HepG2 (cell line): ENCODE results near the gene SYS1. TPM values are rescaled to one million over a fixed set of nuclear protein-coding genes. Genes with fewer than 3 reads are reported as not detected.

ENCODE experiments used
- ATF7 ChIP-seq, 2 experiments: fragments of 450-650 bp in 1 of 2; sonication (generic) in 1 of 2; formaldehyde crosslinking in 1 of 2; IDR thresholded peaks; 2 replicates each; pipeline versions ENCODE4 v1.4.0 to v1.6.1; 2016 to 2020; ENCODE audit warnings: antibody characterized with exemption in 1 of 2, mild to moderate bottlenecking in 1 of 2, missing genetic modification reagents in 1 of 2
- CREB1 ChIP-seq, 2 experiments: fragments of 450-650 bp in 1 of 2; IDR thresholded peaks; 2 replicates each; pipeline ENCODE4 v1.6.1; 2016 to 2017; ENCODE audit warnings: control low read depth in 1 of 2, mild to moderate bottlenecking in 1 of 2, missing compliant biosample characterization in 1 of 2, missing genetic modification characterization in 1 of 2
- HCFC1 ChIP-seq: fragments of 150-350 bp; IDR thresholded peaks from 2 replicates; pipeline ENCODE4 v1.6.1; 2014; ENCODE audit warnings: low read depth, low read length
- HHEX ChIP-seq: IDR thresholded peaks from 2 replicates; pipeline ENCODE4 v1.6.1; 2016; ENCODE audit warnings: control low read depth
- MED1 ChIP-seq: sonication (generic); formaldehyde crosslinking; IDR thresholded peaks from 2 replicates; pipeline ENCODE4 v1.4.0; 2020; ENCODE audit warnings: missing genetic modification reagents
- NCOR1 ChIP-seq: fragments of 200-600 bp; sonication (generic); IDR thresholded peaks from 2 replicates; pipeline ENCODE4 v1.7.0; 2017; ENCODE audit warnings: antibody characterized with exemption, low read length, borderline replicate concordance
- TEF ChIP-seq: sonication (generic); formaldehyde crosslinking; IDR thresholded peaks from 2 replicates; pipeline ENCODE4 v1.5.0; 2020; ENCODE audit warnings: missing genetic modification reagents
- ZBTB14 ChIP-seq: sonication (generic); formaldehyde crosslinking; IDR thresholded peaks from 2 replicates; pipeline ENCODE4 v1.4.0; 2020; ENCODE audit warnings: missing genetic modification reagents
- ZNF512B ChIP-seq: sonication (generic); formaldehyde crosslinking; IDR thresholded peaks from 2 replicates; pipeline ENCODE4 v1.5.1; 2020; ENCODE audit warnings: missing genetic modification reagents, mild to moderate bottlenecking, borderline replicate concordance
- polyA plus RNA-seq, 8 experiments: library from polyadenylated mRNA; depleted of rRNA in 3 of 8; stranded (reverse) in 7 of 8; unstranded in 1 of 8; fragments of >200 nt; fragmentation: Illumina TruSeq in 4 of 8; extraction: Trizol in 4 of 8; gene quantifications; 2 replicates each; pipeline versions ENCODE4 v1.2.1 to v1.2.3, GENCODE V29; 2011 to 2016; ENCODE audit warnings: low read depth in 4 of 8, missing spikeins in 1 of 8, mixed read lengths in 1 of 8; ENCODE audit not compliant: insufficient read depth in 1 of 8
- total RNA-seq, 5 experiments: library from RNA; depleted of rRNA; stranded (reverse); fragments of >200 nt; fragmentation: Illumina TruSeq; extraction: Trizol; gene quantifications; 2 replicates each; pipeline ENCODE4 v1.2.3, GENCODE V29; 2016; ENCODE audit warnings: low read depth in 1 of 5
- TF ChIP-seq, protein P1 (sequence below): sonication (generic); formaldehyde crosslinking; IDR thresholded peaks from 2 replicates; pipeline ENCODE4 v1.5.0; 2020; ENCODE audit warnings: mild to moderate bottlenecking, missing genetic modification reagents
- TF ChIP-seq, protein P2 (sequence below): sonication (generic); formaldehyde crosslinking; IDR thresholded peaks from 2 replicates; pipeline ENCODE4 v1.5.0; 2020; ENCODE audit warnings: missing genetic modification reagents
- TF ChIP-seq, protein P3 (sequence below): sonication (generic); formaldehyde crosslinking; IDR thresholded peaks from 2 replicates; pipeline ENCODE4 v1.4.0; 2020; ENCODE audit warnings: missing genetic modification reagents, mild to moderate bottlenecking, borderline replicate concordance
- TF ChIP-seq, protein P4 (sequence below): sonication (generic); formaldehyde crosslinking; IDR thresholded peaks from 2 replicates; pipeline ENCODE4 v1.4.0; 2020; ENCODE audit warnings: missing genetic modification reagents

The SYS1 gene
- total and polyA plus RNA-seq, 2 of the 13 experiments (the other 11 are each of a cell fraction or from before 2014, with no cell fraction given): 38.3 to 65.6 TPM

DNA sequence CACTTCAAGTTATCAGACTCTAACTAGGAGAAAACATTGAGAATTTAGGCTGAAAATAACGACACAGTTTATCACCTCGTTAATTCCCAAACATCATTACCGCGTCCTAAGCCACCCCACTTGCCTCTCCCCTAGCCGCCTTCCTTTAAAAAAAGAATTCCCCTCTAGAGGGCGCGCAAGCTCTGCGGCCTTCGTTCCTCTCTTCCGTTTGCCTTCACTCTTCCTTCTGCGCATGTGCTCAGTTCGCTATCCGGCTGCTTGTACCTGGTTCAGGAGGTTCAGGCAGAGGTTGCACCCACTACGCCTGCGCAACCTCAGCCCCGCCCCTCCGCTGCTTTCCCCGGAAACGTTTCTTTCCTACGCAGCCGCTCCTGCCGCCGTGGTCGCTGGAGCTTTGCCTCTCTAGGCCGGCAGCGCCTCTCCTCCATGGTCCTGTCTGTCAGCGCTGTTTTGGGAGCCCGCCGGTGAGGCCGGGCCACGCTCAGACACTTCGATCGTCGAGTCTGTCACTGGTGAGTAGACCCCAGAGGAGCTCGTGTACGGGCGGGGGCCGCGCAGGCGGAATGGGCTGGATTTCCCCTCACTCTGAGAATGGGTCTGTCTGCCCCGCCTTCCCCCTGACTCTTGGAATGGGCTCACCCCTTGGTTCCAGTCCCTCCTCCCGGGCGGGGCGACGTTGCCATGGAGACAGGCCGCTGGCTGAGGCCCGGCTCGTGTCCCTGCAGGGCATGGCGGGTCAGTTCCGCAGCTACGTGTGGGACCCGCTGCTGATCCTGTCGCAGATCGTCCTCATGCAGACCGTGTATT is at the start of gene SYS1 (continued):
- TF ChIP-seq ZNF512B (CRISPR knock-in tag) (peak; percentile 73; the same call in 1 of the 2 replicates), CREB1 (IDR thresholded peaks at IDR 0.05) (peak; percentile 57), CREB1 (CRISPR knock-in tag; IDR thresholded peaks at IDR 0.05) (peak; percentile 90), ZBTB14 (CRISPR knock-in tag) (peak; percentile 46; the same call in 1 of the 2 replicates), HCFC1 (peak; percentile 71; the same call in 1 of the 2 replicates), ATF7 (IDR thresholded peaks at IDR 0.05) (no peak), ATF7 (CRISPR knock-in tag; IDR thresholded peaks at IDR 0.05) (peak; percentile 92), MED1 (peak; percentile 86), HHEX (CRISPR knock-in tag) (0 out of 2 replicates have a peak, but pooled peaks have one; percentile 41), NCOR1 (no peak; the same call in 1 of the 2 replicates), TEF (CRISPR knock-in tag) (no peak; the same call in 1 of the 2 replicates)
- TF ChIP-seq, protein P1, sequence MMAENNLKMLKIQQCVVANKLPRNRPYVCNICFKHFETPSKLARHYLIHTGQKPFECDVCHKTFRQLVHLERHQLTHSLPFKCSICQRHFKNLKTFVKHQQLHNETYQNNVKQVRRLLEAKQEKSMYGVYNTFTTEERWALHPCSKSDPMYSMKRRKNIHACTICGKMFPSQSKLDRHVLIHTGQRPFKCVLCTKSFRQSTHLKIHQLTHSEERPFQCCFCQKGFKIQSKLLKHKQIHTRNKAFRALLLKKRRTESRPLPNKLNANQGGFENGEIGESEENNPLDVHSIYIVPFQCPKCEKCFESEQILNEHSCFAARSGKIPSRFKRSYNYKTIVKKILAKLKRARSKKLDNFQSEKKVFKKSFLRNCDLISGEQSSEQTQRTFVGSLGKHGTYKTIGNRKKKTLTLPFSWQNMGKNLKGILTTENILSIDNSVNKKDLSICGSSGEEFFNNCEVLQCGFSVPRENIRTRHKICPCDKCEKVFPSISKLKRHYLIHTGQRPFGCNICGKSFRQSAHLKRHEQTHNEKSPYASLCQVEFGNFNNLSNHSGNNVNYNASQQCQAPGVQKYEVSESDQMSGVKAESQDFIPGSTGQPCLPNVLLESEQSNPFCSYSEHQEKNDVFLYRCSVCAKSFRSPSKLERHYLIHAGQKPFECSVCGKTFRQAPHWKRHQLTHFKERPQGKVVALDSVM: peak; percentile 42
- TF ChIP-seq, protein P2, sequence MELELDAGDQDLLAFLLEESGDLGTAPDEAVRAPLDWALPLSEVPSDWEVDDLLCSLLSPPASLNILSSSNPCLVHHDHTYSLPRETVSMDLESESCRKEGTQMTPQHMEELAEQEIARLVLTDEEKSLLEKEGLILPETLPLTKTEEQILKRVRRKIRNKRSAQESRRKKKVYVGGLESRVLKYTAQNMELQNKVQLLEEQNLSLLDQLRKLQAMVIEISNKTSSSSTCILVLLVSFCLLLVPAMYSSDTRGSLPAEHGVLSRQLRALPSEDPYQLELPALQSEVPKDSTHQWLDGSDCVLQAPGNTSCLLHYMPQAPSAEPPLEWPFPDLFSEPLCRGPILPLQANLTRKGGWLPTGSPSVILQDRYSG (CRISPR knock-in tag): peak; percentile 89; the same call in 1 of the 2 replicates
- TF ChIP-seq, protein P3, sequence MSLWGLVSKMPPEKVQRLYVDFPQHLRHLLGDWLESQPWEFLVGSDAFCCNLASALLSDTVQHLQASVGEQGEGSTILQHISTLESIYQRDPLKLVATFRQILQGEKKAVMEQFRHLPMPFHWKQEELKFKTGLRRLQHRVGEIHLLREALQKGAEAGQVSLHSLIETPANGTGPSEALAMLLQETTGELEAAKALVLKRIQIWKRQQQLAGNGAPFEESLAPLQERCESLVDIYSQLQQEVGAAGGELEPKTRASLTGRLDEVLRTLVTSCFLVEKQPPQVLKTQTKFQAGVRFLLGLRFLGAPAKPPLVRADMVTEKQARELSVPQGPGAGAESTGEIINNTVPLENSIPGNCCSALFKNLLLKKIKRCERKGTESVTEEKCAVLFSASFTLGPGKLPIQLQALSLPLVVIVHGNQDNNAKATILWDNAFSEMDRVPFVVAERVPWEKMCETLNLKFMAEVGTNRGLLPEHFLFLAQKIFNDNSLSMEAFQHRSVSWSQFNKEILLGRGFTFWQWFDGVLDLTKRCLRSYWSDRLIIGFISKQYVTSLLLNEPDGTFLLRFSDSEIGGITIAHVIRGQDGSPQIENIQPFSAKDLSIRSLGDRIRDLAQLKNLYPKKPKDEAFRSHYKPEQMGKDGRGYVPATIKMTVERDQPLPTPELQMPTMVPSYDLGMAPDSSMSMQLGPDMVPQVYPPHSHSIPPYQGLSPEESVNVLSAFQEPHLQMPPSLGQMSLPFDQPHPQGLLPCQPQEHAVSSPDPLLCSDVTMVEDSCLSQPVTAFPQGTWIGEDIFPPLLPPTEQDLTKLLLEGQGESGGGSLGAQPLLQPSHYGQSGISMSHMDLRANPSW (CRISPR knock-in tag): peak; percentile 92; the same call in 1 of the 2 replicates
- TF ChIP-seq, protein P4, sequence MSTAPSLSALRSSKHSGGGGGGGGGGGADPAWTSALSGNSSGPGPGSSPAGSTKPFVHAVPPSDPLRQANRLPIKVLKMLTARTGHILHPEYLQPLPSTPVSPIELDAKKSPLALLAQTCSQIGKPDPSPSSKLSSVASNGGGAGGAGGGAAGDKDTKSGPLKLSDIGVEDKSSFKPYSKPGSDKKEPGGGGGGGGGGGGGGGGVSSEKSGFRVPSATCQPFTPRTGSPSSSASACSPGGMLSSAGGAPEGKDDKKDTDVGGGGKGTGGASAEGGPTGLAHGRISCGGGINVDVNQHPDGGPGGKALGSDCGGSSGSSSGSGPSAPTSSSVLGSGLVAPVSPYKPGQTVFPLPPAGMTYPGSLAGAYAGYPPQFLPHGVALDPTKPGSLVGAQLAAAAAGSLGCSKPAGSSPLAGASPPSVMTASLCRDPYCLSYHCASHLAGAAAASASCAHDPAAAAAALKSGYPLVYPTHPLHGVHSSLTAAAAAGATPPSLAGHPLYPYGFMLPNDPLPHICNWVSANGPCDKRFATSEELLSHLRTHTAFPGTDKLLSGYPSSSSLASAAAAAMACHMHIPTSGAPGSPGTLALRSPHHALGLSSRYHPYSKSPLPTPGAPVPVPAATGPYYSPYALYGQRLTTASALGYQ (CRISPR knock-in tag): peak; percentile 43; the same call in 1 of the 2 replicates
